ENCODE data around the gene MTUS2.

Gene MTUS2

GRCh38 chr13:29137995-29138394 is 317.9 kb downstream of the MTUS2 start:
- Mint-ChIP-seq H3K4me3 (no peak overlapping the region), H3K27ac (no peak overlapping the region), H3K9me3 (peaks cover 15% of the 10 kb centered on the region), H3K36me3 (ENCODE audit: low read depth) (no peaks in the 10 kb centered on the region), H3K4me1 (ENCODE audit: low read depth) (no peaks in the 10 kb centered on the region), H3K27me3 (ENCODE audit: low read depth) (no peaks in the 10 kb centered on the region)

- Mint-ChIP-seq H3K4me3 (no peak overlapping the region), H3K27ac (no peak overlapping the region), H3K27me3 (ENCODE audit: low read depth) (no peaks in the 10 kb centered on the region), H3K4me1 (ENCODE audit: low read depth) (no peaks in the 10 kb centered on the region), H3K36me3 (ENCODE audit: low read depth) (no peaks in the 10 kb centered on the region), H3K9me3 (peaks cover 11% of the 10 kb centered on the region)
These were observed 320.1 kb downstream of the MTUS2 start for GRCh38 chr13:29140277-29140676.

DNA sequence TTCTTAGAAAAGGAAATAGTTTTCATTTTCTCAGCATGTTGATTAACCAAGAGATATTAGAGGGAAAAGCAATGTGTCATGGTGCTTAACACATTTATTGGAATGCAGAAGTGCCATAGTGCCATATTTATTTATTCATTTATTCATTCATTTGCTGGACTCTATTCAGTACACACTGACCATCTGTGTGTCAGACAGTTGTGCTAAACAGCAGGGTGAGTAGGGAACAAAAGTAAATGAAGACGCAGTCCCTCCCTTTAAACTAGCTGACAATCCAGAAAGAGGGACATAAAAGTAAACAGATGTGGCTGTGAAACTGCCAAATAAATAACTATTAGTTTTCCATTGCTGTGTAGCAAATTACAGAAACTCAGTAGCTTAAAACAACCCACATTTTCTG is 323.7 kb downstream of the MTUS2 start:
- Mint-ChIP-seq H3K4me3 (no peak overlapping the region), H3K4me1 (ENCODE audit: low read depth) (no peaks in the 10 kb centered on the region), H3K9me3 (peaks cover 7% of the 10 kb centered on the region), H3K27me3 (ENCODE audit: low read depth) (no peaks in the 10 kb centered on the region), H3K36me3 (ENCODE audit: low read depth) (no peaks in the 10 kb centered on the region), H3K27ac (no peak overlapping the region)

GRCh38 chr13:29154390-29154789 is 334.3 kb downstream of the MTUS2 start:
- no peaks in the 10 kb centered on the region for H3K4me1 Mint-ChIP-seq (ENCODE audit: low read depth)
- peaks cover 7% of the 10 kb centered on the region for H3K9me3 Mint-ChIP-seq
- H3K27ac Mint-ChIP-seq = no peak overlapping the region
- H3K27me3 Mint-ChIP-seq (ENCODE audit: low read depth) = no peaks in the 10 kb centered on the region
- H3K4me3 Mint-ChIP-seq = no peak overlapping the region
- H3K36me3 Mint-ChIP-seq (ENCODE audit: low read depth) = no peaks in the 10 kb centered on the region

GRCh38 chr13:29156136-29156535 is 336.0 kb downstream of the MTUS2 start:
- Mint-ChIP-seq H3K4me1 (ENCODE audit: low read depth) (no peaks in the 10 kb centered on the region), H3K36me3 (ENCODE audit: low read depth) (no peaks in the 10 kb centered on the region)

DNA sequence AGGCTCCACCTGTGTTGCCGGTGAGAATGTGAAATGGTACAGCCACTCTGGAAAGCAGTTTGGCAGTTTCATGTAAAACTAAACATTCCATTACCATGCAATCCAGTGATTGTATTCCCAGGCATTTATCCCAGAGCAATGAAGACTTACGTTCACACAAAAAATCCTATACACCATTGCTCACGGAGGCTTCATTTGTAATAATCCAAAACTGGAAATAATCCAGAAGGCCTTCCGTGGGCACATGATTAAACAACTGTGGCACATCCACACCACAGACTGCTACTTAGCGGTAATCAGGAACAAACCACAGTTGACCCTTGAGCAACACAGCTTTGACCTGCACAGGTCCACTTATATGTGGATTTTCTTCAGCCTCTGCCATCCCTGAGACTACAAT is 339.7 kb downstream of the MTUS2 start:
- Mint-ChIP-seq H3K9me3 (no peaks in the 10 kb centered on the region), H3K4me1 (ENCODE audit: low read depth) (no peaks in the 10 kb centered on the region), H3K27ac (no peak overlapping the region), H3K27me3 (ENCODE audit: low read depth) (no peaks in the 10 kb centered on the region), H3K4me3 (no peak overlapping the region), H3K36me3 (ENCODE audit: low read depth) (no peaks in the 10 kb centered on the region)

More at GRCh38 chr13:29156136-29156535, 336.0 kb downstream of the MTUS2 start:
- Mint-ChIP-seq H3K27ac (no peak overlapping the region), H3K9me3 (peaks cover 7% of the 10 kb centered on the region), H3K27me3 (ENCODE audit: low read depth) (no peaks in the 10 kb centered on the region), H3K4me3 (no peak overlapping the region)

DNA sequence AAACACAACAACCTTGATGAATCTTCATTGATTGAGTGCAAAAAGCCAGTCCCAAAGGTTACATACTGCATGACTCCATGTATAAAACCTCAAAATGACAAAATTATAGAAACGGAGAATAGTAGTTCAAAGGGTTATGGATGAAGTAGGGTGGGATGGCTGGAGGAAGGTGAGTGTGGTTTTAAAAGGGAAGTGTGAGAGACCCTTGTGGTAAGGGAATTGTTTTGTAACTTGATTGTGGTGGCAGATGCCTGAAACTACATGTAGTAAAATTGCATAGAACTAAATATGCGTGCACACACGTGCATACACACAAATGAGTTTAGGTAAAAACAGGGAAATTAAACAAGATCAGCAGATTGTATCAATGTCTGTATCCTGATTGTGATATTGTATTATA is 340.7 kb downstream of the MTUS2 start:
- Mint-ChIP-seq H3K27ac (no peak overlapping the region), H3K4me1 (ENCODE audit: low read depth) (no peaks in the 10 kb centered on the region), H3K4me3 (no peak overlapping the region), H3K36me3 (ENCODE audit: low read depth) (no peaks in the 10 kb centered on the region), H3K9me3 (peaks cover 4% of the 10 kb centered on the region), H3K27me3 (ENCODE audit: low read depth) (no peaks in the 10 kb centered on the region)

DNA sequence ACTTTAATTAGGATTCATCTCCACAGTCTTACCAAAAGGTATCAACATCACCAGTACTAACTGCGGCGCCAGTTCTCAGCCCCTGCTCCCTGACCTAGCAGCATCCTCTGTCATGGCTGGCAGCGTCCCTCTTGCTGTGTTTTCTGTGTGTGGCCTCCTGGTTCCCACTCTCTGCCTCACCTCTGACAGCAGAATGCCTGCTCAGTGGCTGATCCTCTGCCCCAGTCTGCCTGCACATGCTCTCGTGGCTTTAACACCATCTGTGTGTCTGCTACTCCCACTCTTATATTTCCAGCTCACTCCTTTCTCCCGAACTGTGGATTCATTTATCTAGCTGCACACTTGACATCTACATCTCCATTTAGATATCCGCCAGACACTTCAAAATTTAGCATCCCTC is 341.5 kb downstream of the MTUS2 start:
- H3K27ac Mint-ChIP-seq = no peak overlapping the region
- H3K36me3 Mint-ChIP-seq (ENCODE audit: low read depth) = no peaks in the 10 kb centered on the region
- no peaks in the 10 kb centered on the region for H3K27me3 Mint-ChIP-seq (ENCODE audit: low read depth)
- H3K4me1 Mint-ChIP-seq (ENCODE audit: low read depth) = no peaks in the 10 kb centered on the region
- peaks cover 4% of the 10 kb centered on the region for H3K9me3 Mint-ChIP-seq
- H3K4me3 Mint-ChIP-seq = no peak overlapping the region

DNA sequence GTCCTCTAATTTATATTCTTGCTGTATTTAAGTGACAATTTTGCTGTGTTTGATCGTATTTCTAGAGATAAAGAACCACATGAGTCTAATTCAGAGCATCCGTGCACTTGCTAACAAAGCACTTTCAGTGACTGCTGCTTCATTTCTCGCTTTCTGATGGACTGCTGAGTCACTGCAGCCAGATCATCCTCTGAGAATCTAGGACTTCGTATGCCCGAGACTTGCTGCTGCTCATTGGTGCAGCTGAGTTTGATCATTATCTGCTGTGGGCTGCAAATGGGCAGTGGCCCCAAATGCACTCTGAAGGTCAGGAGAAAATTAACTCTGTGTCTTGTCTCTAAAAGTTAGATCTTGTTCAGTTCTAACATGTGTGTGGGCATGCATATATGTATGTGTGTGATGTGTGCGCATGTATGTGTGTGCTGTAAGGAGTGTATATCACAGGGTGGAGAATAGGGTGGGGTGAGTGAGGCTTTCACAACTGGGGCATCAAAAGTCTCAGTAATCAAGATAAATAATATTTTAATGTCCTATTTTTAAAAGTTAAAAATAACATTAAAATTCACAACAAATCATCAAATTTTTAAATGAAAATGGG is 342.6 kb downstream of the MTUS2 start:
- Mint-ChIP-seq H3K27me3 (ENCODE audit: low read depth) (no peaks in the 10 kb centered on the region), H3K36me3 (ENCODE audit: low read depth) (no peaks in the 10 kb centered on the region), H3K4me3 (no peak overlapping the region), H3K27ac (no peak overlapping the region), H3K4me1 (ENCODE audit: low read depth) (no peaks in the 10 kb centered on the region), H3K9me3 (peaks cover 4% of the 10 kb centered on the region)

DNA sequence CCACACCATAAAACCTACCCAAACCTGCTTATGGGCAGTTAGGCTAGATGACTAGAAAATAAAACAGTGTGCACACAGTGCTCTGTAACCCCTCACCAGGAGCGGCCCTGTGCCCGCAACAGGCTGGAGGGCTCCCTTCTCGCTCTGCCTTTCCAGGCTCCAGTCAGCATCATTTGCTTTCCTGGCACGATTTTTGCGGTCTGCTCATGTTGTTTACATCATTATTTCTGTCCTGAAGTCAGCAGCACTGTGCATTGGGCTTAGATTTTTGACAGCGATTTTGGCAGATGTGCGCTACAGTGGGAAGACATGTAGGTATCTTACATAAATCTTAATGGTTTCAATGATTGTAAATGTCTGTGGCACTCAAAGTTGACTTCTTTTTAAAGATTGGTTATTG is 344.0 kb downstream of the MTUS2 start:
- Mint-ChIP-seq H3K36me3 (ENCODE audit: low read depth) (no peaks in the 10 kb centered on the region), H3K27ac (no peak overlapping the region), H3K4me3 (no peak overlapping the region), H3K9me3 (peaks cover 4% of the 10 kb centered on the region), H3K27me3 (ENCODE audit: low read depth) (no peaks in the 10 kb centered on the region), H3K4me1 (ENCODE audit: low read depth) (no peaks in the 10 kb centered on the region)

DNA sequence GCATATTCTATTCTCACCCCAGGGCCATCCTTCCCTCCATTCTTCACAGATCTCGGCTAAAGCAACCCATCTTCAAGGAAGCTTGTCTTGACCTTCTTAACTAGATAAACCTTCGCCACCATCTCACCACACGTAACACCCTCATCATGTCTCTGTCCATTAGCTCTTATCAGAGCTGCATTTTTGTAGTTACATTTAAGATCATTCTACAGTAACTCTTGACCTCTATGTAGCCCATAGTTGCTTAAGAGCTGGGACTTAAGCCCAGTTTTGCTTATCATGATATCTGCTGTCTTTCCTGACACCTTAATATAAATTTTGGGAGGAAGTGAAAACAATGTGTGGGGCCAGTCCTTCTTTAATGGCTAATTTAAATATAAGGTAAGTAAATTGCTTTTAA is 345.1 kb downstream of the MTUS2 start:
- H3K4me3 Mint-ChIP-seq = no peak overlapping the region
- no peaks in the 10 kb centered on the region for H3K36me3 Mint-ChIP-seq (ENCODE audit: low read depth)
- no peaks in the 10 kb centered on the region for H3K4me1 Mint-ChIP-seq (ENCODE audit: low read depth)
- no peak overlapping the region for H3K27ac Mint-ChIP-seq
- H3K27me3 Mint-ChIP-seq (ENCODE audit: low read depth) = no peaks in the 10 kb centered on the region
- H3K9me3 Mint-ChIP-seq = peaks cover 4% of the 10 kb centered on the region

DNA sequence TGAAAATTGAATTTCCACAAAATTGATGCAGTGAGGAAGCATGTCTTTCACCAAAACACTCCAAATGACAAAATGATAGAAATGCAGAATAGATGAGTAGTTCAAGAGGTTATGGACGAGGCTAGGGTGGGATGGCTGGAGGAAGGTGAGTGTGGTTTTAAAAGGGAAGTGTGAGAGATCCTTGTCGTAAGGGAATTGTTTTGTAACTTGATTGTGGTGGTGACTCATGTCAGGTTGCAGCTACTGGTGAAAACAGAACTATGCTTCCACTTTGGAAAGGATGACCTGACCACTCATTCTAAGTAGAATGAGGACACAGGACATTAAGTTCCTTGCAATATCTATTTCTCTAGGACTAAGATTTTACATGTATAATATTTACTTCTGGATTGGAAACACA is 345.7 kb downstream of the MTUS2 start:
- H3K36me3 Mint-ChIP-seq (ENCODE audit: low read depth) = no peaks in the 10 kb centered on the region
- H3K27me3 Mint-ChIP-seq (ENCODE audit: low read depth) = no peaks in the 10 kb centered on the region
- H3K27ac Mint-ChIP-seq = no peak overlapping the region
- H3K4me3 Mint-ChIP-seq = no peak overlapping the region
- H3K9me3 Mint-ChIP-seq = peaks cover 4% of the 10 kb centered on the region
- H3K4me1 Mint-ChIP-seq (ENCODE audit: low read depth) = no peaks in the 10 kb centered on the region

- H3K36me3 Mint-ChIP-seq (ENCODE audit: low read depth) = no peaks in the 10 kb centered on the region
- H3K4me1 Mint-ChIP-seq (ENCODE audit: low read depth) = no peaks in the 10 kb centered on the region
- H3K4me3 Mint-ChIP-seq = no peak overlapping the region
- H3K27me3 Mint-ChIP-seq (ENCODE audit: low read depth) = no peaks in the 10 kb centered on the region
- no peaks in the 10 kb centered on the region for H3K9me3 Mint-ChIP-seq
- no peak overlapping the region for H3K27ac Mint-ChIP-seq
These were observed 350.4 kb downstream of the MTUS2 start for GRCh38 chr13:29170436-29171082.

- Mint-ChIP-seq H3K27me3 (ENCODE audit: low read depth) (no peaks in the 10 kb centered on the region), H3K4me1 (ENCODE audit: low read depth) (no peaks in the 10 kb centered on the region), H3K4me3 (no peak overlapping the region), H3K9me3 (peaks cover 2% of the 10 kb centered on the region), H3K36me3 (ENCODE audit: low read depth) (no peaks in the 10 kb centered on the region), H3K27ac (no peak overlapping the region)
These were observed 351.1 kb downstream of the MTUS2 start for GRCh38 chr13:29171244-29171643.

DNA sequence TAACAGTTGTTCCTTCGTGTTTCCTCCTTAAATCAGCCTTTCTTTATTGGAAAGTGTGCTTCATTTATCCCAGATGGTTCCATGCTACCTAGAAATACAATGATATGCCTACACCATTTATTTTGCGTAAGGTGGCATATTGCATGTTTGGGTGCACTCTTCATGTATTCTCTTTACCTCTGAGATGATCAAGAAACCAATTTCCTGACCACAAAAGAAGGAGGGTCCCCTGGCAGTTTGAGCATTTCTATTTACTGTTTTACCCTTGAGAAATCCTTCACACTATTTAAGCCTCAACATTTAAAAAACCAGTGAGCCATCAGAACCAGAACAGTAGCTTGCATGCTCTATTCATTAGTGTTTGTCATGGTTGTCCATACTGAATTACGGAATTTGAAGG is 354.0 kb downstream of the MTUS2 start:
- Mint-ChIP-seq H3K36me3 (ENCODE audit: low read depth) (no peaks in the 10 kb centered on the region), H3K4me3 (no peak overlapping the region), H3K27me3 (ENCODE audit: low read depth) (no peaks in the 10 kb centered on the region), H3K9me3 (peaks cover 7% of the 10 kb centered on the region), H3K4me1 (ENCODE audit: low read depth) (no peaks in the 10 kb centered on the region), H3K27ac (no peak overlapping the region)

Measured in T-helper 1 cell treated with Interleukin-12 subunit alpha and Interleukin-12 subunit beta and Interleukin-4 antibody, amounts not matched to agents 30 μg/mL and 1 μg/mL, for 36 hours (primary cell).